ENCODE results near the gene CNST. TPM values are rescaled to one million over a fixed set of nuclear protein-coding genes. Genes with fewer than 3 reads are reported as not detected.

The CNST gene
- total RNA-seq, 1 donor from 2014 or later, result 35.2 TPM

GRCh38 chr1:246577720-246578106 lies 11.5 kb downstream of the CNST start:
- POLR2A ChIA-PET, result no interaction called here
- CTCF ChIA-PET, result no interaction called here
- Mint-ChIP-seq H3K27me3 (no peaks in the 10 kb centered on the region), H3K4me3 (peak overlapping the region; percentile 19), H3K4me1 (peaks cover 75% of the 10 kb centered on the region), H3K9me3 (no peaks in the 10 kb centered on the region), H3K27ac (peak overlapping the region; percentile 78), H3K36me3 (ENCODE audit: low read depth) (peaks cover 35% of the 10 kb centered on the region)
- TF ChIP-seq CTCF (IDR thresholded peaks at IDR 0.05), result no peak
- ATAC-seq (ENCODE audit: low read depth), result no peak
- DNase-seq, result no peak
- intact Hi-C loops (cut with micrococcal nuclease), result loop anchor here (10.0 kb wide), 2 partner anchors 1603 to 1743 kb away; partner anchors contain the start of gene COX20

GRCh38 chr1:246579818-246580217 lies 13.6 kb downstream of the CNST start:
- H3K4me3 Mint-ChIP-seq, result peak overlapping the region; percentile 55
- intact Hi-C loops (cut with micrococcal nuclease), result loop anchor here (1.0 to 10.0 kb wide), 4 partner anchors 9 to 1745 kb away; partner anchors contain the start of genes CNST, COX20 and TFB2M
- no peak for TF ChIP-seq CTCF (IDR thresholded peaks at IDR 0.05)
- peak; percentile 75 for ATAC-seq (ENCODE audit: low read depth)
- POLR2A ChIA-PET, result interaction anchor here (4.7 kb wide), 1 partner anchor 13 kb away, joined by 34 read pairs; the partner anchor contains the start of genes CNST and TFB2M
- peaks cover 44% of the 10 kb centered on the region for H3K36me3 Mint-ChIP-seq (ENCODE audit: low read depth)
- no peaks in the 10 kb centered on the region for H3K9me3 Mint-ChIP-seq
- no peak for DNase-seq
- no peaks in the 10 kb centered on the region for H3K27me3 Mint-ChIP-seq
- peak overlapping the region; percentile 66 for H3K27ac Mint-ChIP-seq
- CTCF ChIA-PET, result no interaction called here
- peaks cover 60% of the 10 kb centered on the region for H3K4me1 Mint-ChIP-seq

- no peaks in the 10 kb centered on the region for H3K27me3 Mint-ChIP-seq
- intact Hi-C loops (cut with micrococcal nuclease), result loop anchor here (1.0 kb wide), 1 partner anchor 9 kb away; no protein-coding TSS in a partner anchor
- H3K36me3 Mint-ChIP-seq (ENCODE audit: low read depth), result peaks cover 42% of the 10 kb centered on the region
- TF ChIP-seq CTCF (IDR thresholded peaks at IDR 0.05), result no peak
- H3K4me1 Mint-ChIP-seq, result peaks cover 53% of the 10 kb centered on the region
- peak overlapping the region; percentile 66 for H3K27ac Mint-ChIP-seq
- CTCF ChIA-PET, result no interaction called here
- POLR2A ChIA-PET, result interaction anchor here (4.7 kb wide), 1 partner anchor 14 kb away, joined by 34 read pairs; the partner anchor contains the start of genes CNST and TFB2M
- no peak overlapping the region for H3K4me3 Mint-ChIP-seq
- ATAC-seq (ENCODE audit: low read depth) (no peak), DNase-seq (no peak)
- no peaks in the 10 kb centered on the region for H3K9me3 Mint-ChIP-seq
Measured at GRCh38 chr1:246580497-246581370, 14.5 kb downstream of the CNST start.

- POLR2A ChIA-PET, result interaction anchor here (4.7 kb wide), 1 partner anchor 15 kb away, joined by 34 read pairs; the partner anchor contains the start of genes CNST and TFB2M
- Mint-ChIP-seq H3K27me3 (no peaks in the 10 kb centered on the region), H3K36me3 (ENCODE audit: low read depth) (peaks cover 37% of the 10 kb centered on the region), H3K9me3 (no peaks in the 10 kb centered on the region), H3K4me3 (no peak overlapping the region), H3K4me1 (peaks cover 48% of the 10 kb centered on the region), H3K27ac (no peak overlapping the region)
- no peak for TF ChIP-seq CTCF (IDR thresholded peaks at IDR 0.05)
- DNase-seq (no peak), ATAC-seq (ENCODE audit: low read depth) (no peak)
- CTCF ChIA-PET, result no interaction called here
- intact Hi-C loops (cut with micrococcal nuclease), result loop anchor here (1.0 kb wide), 1 partner anchor 8 kb away; no protein-coding TSS in a partner anchor
Measured at GRCh38 chr1:246582301-246583055, 16.2 kb downstream of the CNST start.
